Measurements from ENCODE around the gene MMP27.
"Not testable (repeated sequence)": the region's sequence is repeated elsewhere in the genome, so short reads cannot be mapped to it uniquely, and the experiment has no call there.

Gene MMP27

GRCh38 chr11:102705626-102706025 lies at the start of gene MMP27:
Gene MMP27, minus strand, starts transcription at chr11:102705769. Its CDS starts 55 bp downstream, at chr11:102705714.
- DNase-seq = no peak

GRCh38 chr11:102753267-102753666 lies 47.7 kb upstream of the MMP27 start:
- DNase-seq = no peak

- no peak for DNase-seq
Measured at GRCh38 chr11:102751673-102752072, 46.1 kb upstream of the MMP27 start.

GRCh38 chr11:102749101-102749722 lies 43.6 kb upstream of the MMP27 start:
- no peak for DNase-seq

GRCh38 chr11:102746746-102747578 lies 41.4 kb upstream of the MMP27 start:
- not testable (repeated sequence) for DNase-seq

GRCh38 chr11:102734650-102735049 lies 29.1 kb upstream of the MMP27 start:
- no peak for DNase-seq

- peak; percentile 65 to 73 for DNase-seq
Measured at GRCh38 chr11:102733232-102733875, 27.8 kb upstream of the MMP27 start.

- DNase-seq = not testable (repeated sequence)
Measured at GRCh38 chr11:102730944-102731343, 25.4 kb upstream of the MMP27 start.

- DNase-seq = no peak
Measured at GRCh38 chr11:102729849-102730815, 24.6 kb upstream of the MMP27 start.

GRCh38 chr11:102727890-102728289 lies 22.3 kb upstream of the MMP27 start:
- DNase-seq = peak; percentile 82 to 86

GRCh38 chr11:102724904-102725500 lies 19.4 kb upstream of the MMP27 start, which contains the start of gene MMP8:
Gene MMP8, minus strand, starts transcription at chr11:102724954. Its CDS starts 99 bp downstream, at chr11:102724855.
- DNase-seq = no peak

GRCh38 chr11:102722821-102723220 lies 17.3 kb upstream of the MMP27 start:
- DNase-seq = peak; percentile 63 to 66

GRCh38 chr11:102719620-102720277 lies 14.2 kb upstream of the MMP27 start:
- DNase-seq = no peak

GRCh38 chr11:102717280-102717679 lies 11.7 kb upstream of the MMP27 start:
- DNase-seq = no peak

- peak; percentile 48 to 71 for DNase-seq
Measured at GRCh38 chr11:102716527-102716926, 11.0 kb upstream of the MMP27 start.

- DNase-seq = peak; percentile 22 to 25
Measured at GRCh38 chr11:102712137-102712536, 6.6 kb upstream of the MMP27 start.

- no peak for DNase-seq
Measured at GRCh38 chr11:102709201-102709945, 3.8 kb upstream of the MMP27 start.

- DNase-seq = no peak
Measured at GRCh38 chr11:102708654-102709053, 3.1 kb upstream of the MMP27 start.

- no peak for DNase-seq
Measured at GRCh38 chr11:102704841-102705240, 728 bp downstream of the MMP27 start.

- DNase-seq = no peak
Measured at GRCh38 chr11:102703826-102704493, 1.6 kb downstream of the MMP27 start.

All from Kasumi-1 (cell line).